GM20431 (cell line): ENCODE data around the gene IL5.
"Not testable (repeated sequence)": the region's sequence is repeated elsewhere in the genome, so short reads cannot be mapped to it uniquely, and the experiment has no call there.

ENCODE experiments used
- in situ Hi-C: fragments of 300-500 bp; cut with MseI, MboI; formaldehyde crosslinking; loops from one replicate; pipeline ENCODE4 v1.15.0; 2020; ENCODE audit warnings: low sequenced_read_pairs; ENCODE audit not compliant: unreplicated experiment

IL5 gene

GRCh38 chr5:132539716-132540115 is 3.6 kb downstream of the IL5 start:
- in situ Hi-C loops = no loop called here

GRCh38 chr5:132530946-132531345 is 12.4 kb downstream of the IL5 start:
- in situ Hi-C loops = no loop called here

DNA sequence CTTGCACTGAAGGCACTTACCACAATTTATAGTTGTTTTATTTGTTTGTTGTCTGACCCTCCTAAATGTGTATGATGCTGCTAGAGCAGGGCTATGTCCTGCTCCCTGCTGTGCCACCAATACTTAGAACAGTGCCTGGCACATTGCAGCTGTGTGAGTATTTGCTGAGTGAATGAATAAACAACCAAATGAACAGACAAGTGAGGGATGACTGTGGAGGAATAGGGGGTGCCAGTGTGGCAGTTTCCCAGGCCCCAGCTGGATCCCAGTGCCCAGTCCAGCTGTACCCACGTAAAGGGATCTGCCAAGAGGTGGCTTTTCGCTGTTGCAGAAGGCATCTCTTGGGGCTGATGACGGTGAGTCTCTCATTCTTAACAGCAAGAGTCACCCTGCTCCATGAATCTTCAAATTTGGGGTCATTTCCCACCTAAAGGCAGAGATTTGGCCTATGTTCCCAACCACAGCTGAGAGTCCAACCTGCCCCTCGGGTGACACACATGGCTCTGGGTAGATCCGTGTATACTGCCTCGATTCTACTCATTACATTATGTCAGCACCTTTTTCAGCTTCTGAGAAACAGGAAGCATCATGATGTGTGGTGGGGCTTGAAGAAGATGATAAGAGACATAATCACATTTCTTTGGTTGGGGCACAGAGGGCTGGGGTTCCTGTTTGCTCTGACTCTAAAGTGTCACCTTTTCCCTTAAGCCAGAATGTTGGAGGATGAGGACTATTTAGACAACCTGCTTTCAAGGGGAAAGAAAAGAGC is 14.3 kb downstream of the IL5 start:
- in situ Hi-C loops = no loop called here

GRCh38 chr5:132528021-132528420 is 15.3 kb downstream of the IL5 start:
- in situ Hi-C loops = no loop called here

- in situ Hi-C loops = no loop called here
Observed at GRCh38 chr5:132526974-132527564, 16.3 kb downstream of the IL5 start.

GRCh38 chr5:132526290-132526973 is 16.9 kb downstream of the IL5 start:
- in situ Hi-C loops = no loop called here

- in situ Hi-C loops = no loop called here
Observed at GRCh38 chr5:132525299-132525724, 18.0 kb downstream of the IL5 start.

DNA sequence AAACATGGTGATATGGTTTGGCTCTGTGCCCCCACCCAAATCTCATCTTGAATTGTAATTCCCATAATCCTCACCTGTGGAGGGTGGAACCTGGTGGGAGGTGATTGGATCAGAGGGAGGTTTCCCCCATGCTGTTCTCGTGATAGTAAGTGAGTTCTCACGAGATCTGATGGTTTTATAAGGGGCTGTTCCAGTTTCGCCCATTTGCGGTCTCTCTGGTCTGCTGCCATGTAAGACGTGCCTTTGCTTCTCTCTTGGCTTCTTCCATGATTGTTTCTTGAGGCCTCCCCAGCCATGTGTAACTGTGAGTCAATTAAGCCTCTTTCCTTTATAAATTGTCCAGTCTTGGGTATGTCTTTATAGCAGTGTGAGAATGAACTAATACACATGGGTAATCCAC is 18.4 kb downstream of the IL5 start:
- in situ Hi-C loops = not testable (repeated sequence)

DNA sequence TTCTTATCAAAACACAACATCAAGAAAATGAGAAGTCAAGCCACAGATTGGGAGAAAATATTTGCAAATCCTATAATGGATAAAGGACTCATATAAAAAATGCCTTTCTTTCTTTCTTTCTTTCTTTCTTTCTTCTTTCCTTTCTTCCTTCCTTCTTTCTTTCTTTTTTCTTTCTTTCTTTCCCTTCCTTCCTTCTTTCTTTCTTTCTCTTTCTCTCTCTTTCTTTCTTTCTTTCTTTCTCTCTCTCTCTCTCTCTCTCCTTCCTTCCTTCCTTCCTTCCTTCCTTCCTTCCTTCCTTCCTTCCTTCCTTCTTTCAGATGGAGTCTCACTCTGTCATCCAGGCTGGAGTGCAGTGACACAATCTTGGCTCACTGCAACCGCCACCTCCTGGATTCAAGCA is 21.3 kb downstream of the IL5 start:
- in situ Hi-C loops = not testable (repeated sequence)

DNA sequence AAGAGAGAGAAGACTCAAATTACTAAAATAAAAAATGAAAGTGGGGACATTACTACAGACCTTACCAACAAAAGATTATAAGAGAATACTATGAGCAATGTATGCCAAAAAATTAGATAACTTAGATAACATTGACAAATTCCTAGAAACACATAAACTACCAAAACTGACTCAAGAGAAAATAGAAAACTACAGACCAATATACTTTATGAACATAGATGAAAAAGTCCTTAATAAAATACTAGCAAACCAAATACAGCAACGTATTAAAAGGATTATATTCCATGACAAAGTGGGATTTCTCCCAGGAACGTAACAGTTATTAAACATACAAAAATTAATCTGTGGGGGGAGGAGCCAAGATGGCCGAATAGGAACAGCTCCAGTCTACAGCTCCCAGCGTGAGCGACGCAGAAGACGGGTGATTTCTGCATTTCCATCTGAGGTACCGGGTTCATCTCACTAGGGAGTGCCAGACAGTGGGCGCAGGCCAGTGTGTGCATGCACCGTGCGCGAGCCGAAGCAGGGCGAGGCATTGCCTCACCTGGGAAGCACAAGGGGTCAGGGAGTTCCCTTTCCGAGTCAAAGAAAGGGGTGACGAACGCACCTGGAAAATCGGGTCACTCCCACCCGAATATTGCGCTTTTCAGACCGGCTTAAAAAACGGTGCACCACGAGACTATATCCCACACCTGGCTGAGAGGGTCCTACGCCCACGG is 29.5 kb downstream of the IL5 start:
- in situ Hi-C loops = not testable (repeated sequence)

DNA sequence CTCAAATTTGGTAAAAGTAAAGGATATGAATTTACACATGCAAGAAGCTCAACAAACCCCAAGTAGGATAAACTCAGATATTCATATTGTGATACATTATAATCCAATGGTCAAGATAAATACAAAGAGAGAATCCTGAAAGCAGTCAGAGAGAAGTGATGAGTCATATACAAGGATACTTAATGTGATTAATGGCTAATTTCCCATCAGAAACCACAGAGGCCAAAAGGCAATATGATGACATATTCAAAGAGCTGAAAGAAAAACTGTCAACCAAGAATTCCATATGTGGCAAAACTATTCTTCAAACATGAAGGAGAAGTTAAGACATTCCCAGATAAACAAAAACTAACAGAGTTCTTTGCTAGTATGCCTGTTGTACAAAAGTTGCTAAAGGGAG is 33.2 kb downstream of the IL5 start:
- in situ Hi-C loops = no loop called here

- in situ Hi-C loops = loop anchor here (10.0 kb wide), 1 partner anchor 121 kb away; no protein-coding TSS in a partner anchor
Observed at GRCh38 chr5:132506094-132506692, 37.1 kb downstream of the IL5 start.

DNA sequence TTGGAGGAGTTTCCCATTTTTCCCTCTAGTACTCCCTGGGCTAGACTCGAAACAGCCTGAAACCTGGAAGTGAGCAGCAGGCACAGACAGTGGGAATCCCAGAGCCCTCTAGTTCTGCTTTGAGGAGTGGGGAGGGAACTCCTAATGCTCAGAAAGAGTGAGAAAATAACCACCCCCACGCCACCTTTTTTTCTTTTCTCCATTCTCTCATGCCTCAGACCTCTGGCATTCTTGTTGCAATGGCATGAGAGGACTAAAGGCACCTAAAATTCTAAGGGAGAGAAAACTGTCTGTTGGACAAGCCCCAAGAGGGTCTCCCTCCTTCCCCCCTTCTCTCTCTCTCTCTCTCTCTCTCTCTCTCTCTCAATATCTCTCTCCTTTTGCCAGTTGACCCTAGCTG is 37.7 kb downstream of the IL5 start:
- in situ Hi-C loops = loop anchor here (10.0 kb wide), 1 partner anchor 121 kb away; no protein-coding TSS in a partner anchor

- in situ Hi-C loops = loop anchor here (10.0 kb wide), 1 partner anchor 120 kb away; no protein-coding TSS in a partner anchor
Observed at GRCh38 chr5:132504746-132505145, 38.6 kb downstream of the IL5 start.

DNA sequence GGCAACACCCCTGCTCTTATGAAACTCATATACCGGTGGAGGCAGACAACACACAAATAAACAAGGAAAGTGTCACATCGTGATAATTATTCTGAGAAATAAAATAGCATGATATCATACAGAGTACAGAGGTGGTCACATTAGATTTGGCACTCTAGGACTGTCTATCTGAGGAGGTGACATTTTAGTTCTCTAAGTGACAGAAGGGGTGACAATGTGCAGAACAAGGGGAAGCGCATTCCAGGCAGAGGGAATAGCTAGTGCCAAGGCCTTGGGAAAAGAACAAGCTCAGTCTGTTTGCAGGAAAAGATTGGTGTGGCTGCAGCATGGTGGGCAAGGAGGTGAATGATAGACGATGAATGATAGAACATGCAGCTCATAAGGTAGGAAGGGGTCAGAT is 40.1 kb downstream of the IL5 start:
- in situ Hi-C loops = loop anchor here (10.0 kb wide), 1 partner anchor 118 kb away; no protein-coding TSS in a partner anchor

DNA sequence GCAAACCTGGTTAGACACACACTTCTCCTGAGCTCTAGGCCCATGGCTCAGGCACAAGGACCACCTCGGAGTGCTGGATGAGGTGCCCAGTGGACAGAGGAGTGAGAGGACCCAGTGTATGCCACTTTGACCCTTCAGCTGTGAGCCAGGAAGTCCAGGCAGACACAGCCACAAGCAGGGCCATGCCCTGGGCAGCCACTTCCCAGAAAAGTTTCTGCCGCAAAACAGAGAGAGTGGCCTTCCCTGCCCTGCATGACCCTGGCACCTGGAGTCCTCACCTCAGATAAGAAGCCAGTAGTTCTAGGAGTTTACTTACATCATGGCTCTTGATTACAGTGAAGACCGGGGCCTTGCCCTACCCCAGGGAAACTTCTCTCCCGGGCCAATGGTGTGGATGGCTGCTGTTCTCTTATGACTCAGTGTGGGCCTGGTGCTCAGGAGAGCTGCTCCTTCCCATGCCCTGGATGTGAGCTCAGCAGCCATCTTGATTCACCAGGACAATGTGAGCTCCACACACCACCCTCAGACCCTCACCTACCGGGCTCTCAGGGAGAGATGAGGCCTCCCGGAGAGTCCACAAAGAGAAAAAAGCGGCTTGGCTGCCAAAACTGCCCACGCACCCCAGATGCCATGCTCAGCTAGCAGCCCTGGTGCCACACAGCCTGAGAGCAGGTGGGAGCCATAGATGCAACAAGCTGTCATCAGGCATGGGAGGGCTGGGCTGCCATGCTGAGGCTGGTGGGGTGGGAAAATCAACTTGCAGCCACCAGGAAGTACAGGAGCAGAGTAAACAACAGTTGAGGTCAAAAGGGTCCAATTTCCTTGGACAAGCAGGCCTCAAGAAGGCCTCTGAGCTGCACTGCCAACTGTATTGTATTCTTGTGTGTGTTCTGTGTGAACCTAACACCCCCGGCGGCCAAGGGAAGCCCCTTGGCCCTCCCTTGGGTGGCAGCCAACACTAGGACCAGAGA is 41.1 kb downstream of the IL5 start:
- in situ Hi-C loops = loop anchor here (10.0 kb wide), 1 partner anchor 117 kb away; no protein-coding TSS in a partner anchor

DNA sequence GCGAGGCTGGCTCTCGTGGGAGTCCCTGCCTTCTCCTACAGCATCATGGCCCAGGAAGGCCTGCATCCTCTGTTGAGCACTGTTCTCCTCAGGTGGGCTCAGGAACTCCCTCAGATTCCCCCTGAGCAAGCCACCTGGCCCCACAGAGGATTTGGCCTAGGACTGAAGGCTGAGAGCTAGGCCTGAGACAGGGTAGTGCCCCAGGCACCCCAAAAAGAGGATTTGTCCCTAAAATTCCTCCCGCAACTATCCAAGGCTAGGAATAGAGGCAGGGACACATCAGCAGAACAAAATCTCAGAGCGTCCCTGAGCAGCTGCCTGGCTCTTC is 41.7 kb downstream of the IL5 start:
- in situ Hi-C loops = loop anchor here (10.0 kb wide), 1 partner anchor 117 kb away; no protein-coding TSS in a partner anchor

- in situ Hi-C loops = loop anchor here (10.0 kb wide), 1 partner anchor 116 kb away; no protein-coding TSS in a partner anchor
Observed at GRCh38 chr5:132500931-132501628, 42.2 kb downstream of the IL5 start.
